ENCODE data around the gene SMURF2.
"Not testable (repeated sequence)": the region's sequence is repeated elsewhere in the genome, so short reads cannot be mapped to it uniquely, and the experiment has no call there.

The SMURF2 gene

GRCh38 chr17:64599187-64599676 is 62.9 kb downstream of the SMURF2 start:
- peak; percentile 30 to 54 for DNase-seq (ENCODE audit: extremely low read depth in 1 of 2, low read depth in 1 of 2)

- DNase-seq (ENCODE audit: extremely low read depth in 1 of 2, low read depth in 1 of 2): no peak
These were observed 63.4 kb downstream of the SMURF2 start for GRCh38 chr17:64598672-64599071.

GRCh38 chr17:64596988-64597387 is 65.1 kb downstream of the SMURF2 start:
- no peak for DNase-seq (ENCODE audit: extremely low read depth in 1 of 2, low read depth in 1 of 2)

GRCh38 chr17:64596439-64596838 is 65.7 kb downstream of the SMURF2 start:
- no peak for DNase-seq (ENCODE audit: extremely low read depth in 1 of 2, low read depth in 1 of 2)

- no peak for DNase-seq (ENCODE audit: extremely low read depth in 1 of 2, low read depth in 1 of 2)
These were observed 70.2 kb downstream of the SMURF2 start for GRCh38 chr17:64591944-64592343.

- no peak for DNase-seq (ENCODE audit: extremely low read depth in 1 of 2, low read depth in 1 of 2)
These were observed 77.0 kb downstream of the SMURF2 start for GRCh38 chr17:64585146-64585545.

- no peak for DNase-seq (ENCODE audit: extremely low read depth in 1 of 2, low read depth in 1 of 2)
These were observed 79.1 kb downstream of the SMURF2 start for GRCh38 chr17:64583038-64583437.

GRCh38 chr17:64580384-64581315 is 81.5 kb downstream of the SMURF2 start:
- no peak for DNase-seq (ENCODE audit: extremely low read depth in 1 of 2, low read depth in 1 of 2)

GRCh38 chr17:64579917-64580316 is 82.2 kb downstream of the SMURF2 start:
- DNase-seq (ENCODE audit: extremely low read depth in 1 of 2, low read depth in 1 of 2): no peak

- DNase-seq (ENCODE audit: extremely low read depth in 1 of 2, low read depth in 1 of 2): not testable (repeated sequence)
These were observed 85.1 kb downstream of the SMURF2 start for GRCh38 chr17:64577025-64577424.

GRCh38 chr17:64575431-64575830 is 86.7 kb downstream of the SMURF2 start:
- DNase-seq (ENCODE audit: extremely low read depth in 1 of 2, low read depth in 1 of 2): no peak

- no peak for DNase-seq (ENCODE audit: extremely low read depth in 1 of 2, low read depth in 1 of 2)
These were observed 87.5 kb downstream of the SMURF2 start for GRCh38 chr17:64574646-64575045.

GRCh38 chr17:64573214-64573613 is 88.9 kb downstream of the SMURF2 start:
- no peak for DNase-seq (ENCODE audit: extremely low read depth in 1 of 2, low read depth in 1 of 2)

- DNase-seq (ENCODE audit: extremely low read depth in 1 of 2, low read depth in 1 of 2): no peak
These were observed 89.4 kb downstream of the SMURF2 start for GRCh38 chr17:64572682-64573154.

GRCh38 chr17:64571746-64572145 is 90.4 kb downstream of the SMURF2 start:
- no peak for DNase-seq (ENCODE audit: extremely low read depth in 1 of 2, low read depth in 1 of 2)

GRCh38 chr17:64565563-64565962 is 96.5 kb downstream of the SMURF2 start:
- DNase-seq (ENCODE audit: extremely low read depth in 1 of 2, low read depth in 1 of 2): no peak

- DNase-seq (ENCODE audit: extremely low read depth in 1 of 2, low read depth in 1 of 2): no peak
These were observed 98.0 kb downstream of the SMURF2 start for GRCh38 chr17:64564098-64564497.

GRCh38 chr17:64555281-64555680 is 106.8 kb downstream of the SMURF2 start:
- no peak for DNase-seq (ENCODE audit: extremely low read depth in 1 of 2, low read depth in 1 of 2)

- no peak for DNase-seq (ENCODE audit: extremely low read depth in 1 of 2, low read depth in 1 of 2)
These were observed 108.0 kb downstream of the SMURF2 start for GRCh38 chr17:64554028-64554637.

GRCh38 chr17:64551461-64551860 is 110.6 kb downstream of the SMURF2 start:
- no peak for DNase-seq (ENCODE audit: extremely low read depth in 1 of 2, low read depth in 1 of 2)

- DNase-seq (ENCODE audit: extremely low read depth in 1 of 2, low read depth in 1 of 2): no peak
These were observed 114.8 kb downstream of the SMURF2 start for GRCh38 chr17:64547319-64547718.

GRCh38 chr17:64546716-64547115 is 115.4 kb downstream of the SMURF2 start:
- DNase-seq (ENCODE audit: extremely low read depth in 1 of 2, low read depth in 1 of 2): no peak

Data from stimulated activated CD8-positive, alpha-beta memory T cell treated with anti-CD3 and anti-CD28 coated beads, Interleukin-7, amount 100 ng/mL, for 48 hours (primary cell).